Panc1 (cell line): ENCODE measurements around the gene ZCCHC7. TPM values are rescaled to one million over a fixed set of nuclear protein-coding genes. Genes with fewer than 3 reads are reported as not detected.

Experiments used
- ATAC-seq: fragments of 200-7000 bp; cut with Tn5 transposase; 2 replicates; pipeline ENCODE4 v1.9.1; 2020; ENCODE audit warnings: mild to moderate bottlenecking, moderate library complexity
- BruUV-seq: library from RNA; stranded (reverse); fragments of 400-500 nt; replicated peaks from 2 replicates; lab custom pipeline; 2021; lab: Mats Ljungman, UMichigan
- CTCF ChIA-PET: fragments of 300-600 bp; sonication (Branson Sonifier 250); formaldehyde crosslinking; loops from one replicate; lab custom pipeline; 2022; ENCODE audit warnings: antibody characterized with exemption; lab: Charles Lee
- POLR2A ChIA-PET: fragments of 300-600 bp; sonication (Branson Sonifier 250); formaldehyde crosslinking; loops from one replicate; lab custom pipeline; 2022; ENCODE audit warnings: antibody characterized with exemption; lab: Charles Lee
- DNase-seq: peaks from one replicate; pipeline ENCODE4 v3.0.0-alpha.2; 2010; ENCODE audit warnings: low read depth, low spot score
- H3K27ac ChIP-seq: 2 replicates; pipeline ENCODE4 v1.5.1; 2011; ENCODE audit warnings: mild to moderate bottlenecking, low read length, inconsistent platforms
- H3K27me3 ChIP-seq: fragments of 200-500 bp; sonication (Bioruptor generic); 2 replicates; pipeline ENCODE4 v1.6.0; 2014; ENCODE audit warnings: low read length, inconsistent platforms; ENCODE audit not compliant: control insufficient read depth, insufficient read depth
- H3K36me3 ChIP-seq: fragments of 200-500 bp; sonication (Bioruptor generic); 2 replicates; pipeline ENCODE4 v1.5.1; 2014; ENCODE audit warnings: inconsistent platforms, mild to moderate bottlenecking, low read length, moderate library complexity; ENCODE audit not compliant: control insufficient read depth, insufficient read depth
- H3K4me1 ChIP-seq: 2 replicates; pipeline ENCODE4 v1.5.1; 2011; ENCODE audit warnings: inconsistent platforms, mild to moderate bottlenecking, low read length, moderate library complexity; ENCODE audit not compliant: control insufficient read depth, insufficient read depth
- H3K4me3 ChIP-seq, 2 experiments: 2 replicates each; pipeline ENCODE4 v1.5.1; 2011 to 2012; ENCODE audit warnings: low read depth in 2 of 2, low read length in 2 of 2, mild to moderate bottlenecking in 2 of 2, inconsistent platforms in 1 of 2, moderate library complexity in 1 of 2
- H3K9me3 ChIP-seq: fragments of 200-500 bp; sonication (Bioruptor generic); 2 replicates; pipeline ENCODE4 v1.5.1; 2014; ENCODE audit warnings: low read depth, mild to moderate bottlenecking, inconsistent platforms, low read length, moderate library complexity; ENCODE audit not compliant: control insufficient read depth, insufficient read depth
- POLR2AphosphoS5 ChIP-seq: IDR thresholded peaks from 2 replicates; pipeline ENCODE4 v1.6.1; 2012; ENCODE audit warnings: mild to moderate bottlenecking, low read depth, low read length, moderate library complexity
- SIN3A ChIP-seq: IDR thresholded peaks from 2 replicates; pipeline ENCODE4 v1.6.1; 2012; ENCODE audit warnings: low read depth, mild to moderate bottlenecking, low read length, moderate library complexity, borderline replicate concordance; ENCODE audit not compliant: insufficient read depth
- TCF7L2 ChIP-seq: IDR thresholded peaks from 2 replicates; pipeline ENCODE4 v1.6.1; 2011; ENCODE audit warnings: mild to moderate bottlenecking, low read depth, low read length, inconsistent platforms
- in situ Hi-C: cut with HindIII; loops from 2 replicates; pipeline ENCODE4 v1.10.0; 2016; ENCODE audit warnings: low sequenced_read_pairs, low pct_unique_long_range_greater_than_20kb
- intact Hi-C: fragments of 100-400 bp; cut with micrococcal nuclease; formaldehyde crosslinking; loops from one replicate; pipeline ENCODE4 v1.10.0; 2022; ENCODE audit not compliant: unreplicated experiment
- total RNA-seq: library from RNA; stranded (reverse); gene quantifications from one replicate; pipeline ENCODE4 v1.2.1, GENCODE V29; 2021; ENCODE audit not compliant: unreplicated experiment
- TF ChIP-seq, protein P1 (sequence below): fragments of 450-650 bp; IDR thresholded peaks from 2 replicates; pipeline ENCODE4 v1.5.1; 2017; ENCODE audit warnings: mild to moderate bottlenecking
- TF ChIP-seq, protein P2 (sequence below), 2 experiments: IDR thresholded peaks; 2 replicates each; pipeline ENCODE4 v1.6.1; 2011 to 2012; ENCODE audit warnings: low read depth in 2 of 2, control low read depth in 1 of 2, low read length in 1 of 2, mild to moderate bottlenecking in 1 of 2, moderate library complexity in 1 of 2; ENCODE audit not compliant: insufficient read depth in 1 of 2

Gene ZCCHC7
- total RNA-seq, 1 experiment from 2014 or later = 43.7 TPM

DNA sequence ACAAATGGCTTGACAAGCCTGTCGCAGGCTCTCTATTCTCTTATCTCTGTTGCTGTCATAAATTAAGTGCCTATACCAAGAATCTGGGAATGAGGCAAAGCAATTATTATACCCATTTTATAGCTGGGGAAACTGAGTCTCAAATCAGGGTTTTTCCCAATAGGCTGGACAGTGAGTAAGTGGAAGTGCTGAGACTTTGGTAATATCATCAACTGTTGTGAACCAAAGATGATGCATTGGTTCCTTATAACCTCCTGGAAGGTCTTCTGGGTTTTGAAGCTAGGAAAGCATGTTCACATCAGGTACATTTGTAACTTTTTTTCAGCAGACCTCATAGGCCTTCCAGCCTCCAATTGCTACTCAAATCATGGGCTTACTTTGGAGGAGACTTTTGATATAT, 25.6 kb upstream of the ZCCHC7 start:
- ATAC-seq = no peak
- H3K36me3 ChIP-seq = no peaks in the 10 kb centered on the region
- no peaks in the 10 kb centered on the region for H3K4me1 ChIP-seq
- no peak overlapping the region for H3K27ac ChIP-seq
- POLR2A ChIA-PET = no interaction called here
- TF ChIP-seq, protein P1, sequence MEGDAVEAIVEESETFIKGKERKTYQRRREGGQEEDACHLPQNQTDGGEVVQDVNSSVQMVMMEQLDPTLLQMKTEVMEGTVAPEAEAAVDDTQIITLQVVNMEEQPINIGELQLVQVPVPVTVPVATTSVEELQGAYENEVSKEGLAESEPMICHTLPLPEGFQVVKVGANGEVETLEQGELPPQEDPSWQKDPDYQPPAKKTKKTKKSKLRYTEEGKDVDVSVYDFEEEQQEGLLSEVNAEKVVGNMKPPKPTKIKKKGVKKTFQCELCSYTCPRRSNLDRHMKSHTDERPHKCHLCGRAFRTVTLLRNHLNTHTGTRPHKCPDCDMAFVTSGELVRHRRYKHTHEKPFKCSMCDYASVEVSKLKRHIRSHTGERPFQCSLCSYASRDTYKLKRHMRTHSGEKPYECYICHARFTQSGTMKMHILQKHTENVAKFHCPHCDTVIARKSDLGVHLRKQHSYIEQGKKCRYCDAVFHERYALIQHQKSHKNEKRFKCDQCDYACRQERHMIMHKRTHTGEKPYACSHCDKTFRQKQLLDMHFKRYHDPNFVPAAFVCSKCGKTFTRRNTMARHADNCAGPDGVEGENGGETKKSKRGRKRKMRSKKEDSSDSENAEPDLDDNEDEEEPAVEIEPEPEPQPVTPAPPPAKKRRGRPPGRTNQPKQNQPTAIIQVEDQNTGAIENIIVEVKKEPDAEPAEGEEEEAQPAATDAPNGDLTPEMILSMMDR = no peak
- BruUV-seq = no TSS peak
- H3K27me3 ChIP-seq = no peaks in the 10 kb centered on the region
- H3K4me3 ChIP-seq = no peak overlapping the region
- no peak for DNase-seq
- intact Hi-C loops (no loop called here), in situ Hi-C loops (no loop called here)
- H3K9me3 ChIP-seq = no peaks in the 10 kb centered on the region
- CTCF ChIA-PET = no interaction called here

DNA sequence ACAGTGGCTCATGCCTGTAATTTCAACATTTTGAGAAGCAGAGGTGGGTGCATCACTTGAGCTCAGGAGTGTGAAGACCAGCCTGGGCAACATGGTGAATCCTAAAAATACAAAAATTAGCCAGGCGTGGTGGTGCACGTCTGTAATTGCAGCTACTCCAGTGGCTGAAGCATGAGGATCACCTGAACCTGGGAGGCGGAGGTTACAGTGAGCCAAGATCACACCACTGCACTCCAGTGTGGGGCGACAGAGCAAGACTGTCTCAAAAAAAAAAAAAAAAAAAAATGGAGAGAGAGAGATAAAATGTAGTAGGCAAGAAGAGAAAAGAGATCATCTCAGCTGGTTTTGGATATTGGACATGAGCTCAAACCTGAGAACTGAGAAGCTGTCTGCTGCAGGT, 23.7 kb upstream of the ZCCHC7 start:
- Histone ChIP-seq H3K4me1 (no peaks in the 10 kb centered on the region), H3K27ac (no peak overlapping the region), H3K4me3 (no peak overlapping the region), H3K36me3 (no peaks in the 10 kb centered on the region), H3K27me3 (no peaks in the 10 kb centered on the region), H3K9me3 (no peaks in the 10 kb centered on the region)
- POLR2A ChIA-PET = no interaction called here
- intact Hi-C loops = no loop called here
- in situ Hi-C loops = no loop called here
- ATAC-seq (no peak), DNase-seq (no peak)
- BruUV-seq = no TSS peak
- CTCF ChIA-PET = interaction anchor here (0.6 to 0.7 kb wide), 2 partner anchors 25 to 50 kb away, joined by 3 to 10 read pairs; no protein-coding TSS in a partner anchor
- no peak for TF ChIP-seq TCF7L2
- no peak for TF ChIP-seq SIN3A
- TF ChIP-seq, protein P2, sequence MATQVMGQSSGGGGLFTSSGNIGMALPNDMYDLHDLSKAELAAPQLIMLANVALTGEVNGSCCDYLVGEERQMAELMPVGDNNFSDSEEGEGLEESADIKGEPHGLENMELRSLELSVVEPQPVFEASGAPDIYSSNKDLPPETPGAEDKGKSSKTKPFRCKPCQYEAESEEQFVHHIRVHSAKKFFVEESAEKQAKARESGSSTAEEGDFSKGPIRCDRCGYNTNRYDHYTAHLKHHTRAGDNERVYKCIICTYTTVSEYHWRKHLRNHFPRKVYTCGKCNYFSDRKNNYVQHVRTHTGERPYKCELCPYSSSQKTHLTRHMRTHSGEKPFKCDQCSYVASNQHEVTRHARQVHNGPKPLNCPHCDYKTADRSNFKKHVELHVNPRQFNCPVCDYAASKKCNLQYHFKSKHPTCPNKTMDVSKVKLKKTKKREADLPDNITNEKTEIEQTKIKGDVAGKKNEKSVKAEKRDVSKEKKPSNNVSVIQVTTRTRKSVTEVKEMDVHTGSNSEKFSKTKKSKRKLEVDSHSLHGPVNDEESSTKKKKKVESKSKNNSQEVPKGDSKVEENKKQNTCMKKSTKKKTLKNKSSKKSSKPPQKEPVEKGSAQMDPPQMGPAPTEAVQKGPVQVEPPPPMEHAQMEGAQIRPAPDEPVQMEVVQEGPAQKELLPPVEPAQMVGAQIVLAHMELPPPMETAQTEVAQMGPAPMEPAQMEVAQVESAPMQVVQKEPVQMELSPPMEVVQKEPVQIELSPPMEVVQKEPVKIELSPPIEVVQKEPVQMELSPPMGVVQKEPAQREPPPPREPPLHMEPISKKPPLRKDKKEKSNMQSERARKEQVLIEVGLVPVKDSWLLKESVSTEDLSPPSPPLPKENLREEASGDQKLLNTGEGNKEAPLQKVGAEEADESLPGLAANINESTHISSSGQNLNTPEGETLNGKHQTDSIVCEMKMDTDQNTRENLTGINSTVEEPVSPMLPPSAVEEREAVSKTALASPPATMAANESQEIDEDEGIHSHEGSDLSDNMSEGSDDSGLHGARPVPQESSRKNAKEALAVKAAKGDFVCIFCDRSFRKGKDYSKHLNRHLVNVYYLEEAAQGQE (IDR thresholded peaks at IDR 0.05; ENCODE audit: insufficient read depth in 1 of 2, low read depth in 2 of 2, low read length in 1 of 2) = no peak
- TF ChIP-seq, protein P1 = no peak
- TF ChIP-seq POLR2AphosphoS5 = no peak
